Bone marrow (tissue), 2 donors: ENCODE measurements around the gene SH3BP5.

Experiments used
- DNase-seq, 2 donors: peaks; one replicate each; lab custom pipeline; 2025; lab: John Stamatoyannopoulos, UW

Gene SH3BP5

DNA sequence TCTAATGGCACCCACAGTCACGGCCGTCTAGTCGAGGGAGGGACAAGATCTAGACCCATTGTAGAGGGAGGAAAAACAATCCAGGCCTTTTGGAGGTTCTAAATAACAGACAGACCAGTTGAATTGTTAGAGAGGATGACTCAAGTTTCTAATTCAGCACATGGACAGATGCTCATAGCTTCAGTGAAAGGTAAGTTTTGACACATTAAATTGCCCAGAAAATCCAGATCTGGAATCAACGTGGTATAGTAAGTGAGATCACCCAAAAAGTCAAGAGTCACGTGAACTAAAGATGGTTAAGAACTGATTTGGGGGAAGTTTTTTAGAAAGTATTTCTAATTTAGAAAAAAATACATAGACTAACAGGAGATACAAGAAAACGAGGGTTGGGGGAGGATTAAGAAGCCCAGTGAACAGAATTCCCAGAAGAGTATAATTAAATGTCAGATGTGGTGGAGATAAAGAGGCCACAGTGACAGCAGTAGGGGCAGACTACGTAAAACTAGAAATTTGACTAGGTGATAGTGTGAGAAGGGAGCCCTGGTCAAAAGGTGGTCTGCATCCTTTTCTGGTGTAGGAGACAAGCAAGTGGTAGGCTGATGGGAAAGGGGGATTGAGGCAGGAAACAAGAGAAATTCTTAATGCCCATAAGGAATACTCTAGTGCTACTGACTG lies 79.2 kb downstream of the SH3BP5 start:
- DNase-seq, result no peak

GRCh38 chr3:15246186-15246585 lies 86.2 kb downstream of the SH3BP5 start:
- DNase-seq, result no peak

GRCh38 chr3:15243822-15244482 lies 88.4 kb downstream of the SH3BP5 start:
- DNase-seq, result no peak

- peak in 1 of 2 donors; percentile 13 for DNase-seq
Observed at GRCh38 chr3:15241341-15241740, 91.0 kb downstream of the SH3BP5 start.

- no peak for DNase-seq
Observed at GRCh38 chr3:15229262-15229661, 103.1 kb downstream of the SH3BP5 start.

- DNase-seq, result no peak
Observed at GRCh38 chr3:15228147-15228546, 104.2 kb downstream of the SH3BP5 start.

GRCh38 chr3:15223685-15224572 lies 108.5 kb downstream of the SH3BP5 start:
- DNase-seq, result no peak

DNA sequence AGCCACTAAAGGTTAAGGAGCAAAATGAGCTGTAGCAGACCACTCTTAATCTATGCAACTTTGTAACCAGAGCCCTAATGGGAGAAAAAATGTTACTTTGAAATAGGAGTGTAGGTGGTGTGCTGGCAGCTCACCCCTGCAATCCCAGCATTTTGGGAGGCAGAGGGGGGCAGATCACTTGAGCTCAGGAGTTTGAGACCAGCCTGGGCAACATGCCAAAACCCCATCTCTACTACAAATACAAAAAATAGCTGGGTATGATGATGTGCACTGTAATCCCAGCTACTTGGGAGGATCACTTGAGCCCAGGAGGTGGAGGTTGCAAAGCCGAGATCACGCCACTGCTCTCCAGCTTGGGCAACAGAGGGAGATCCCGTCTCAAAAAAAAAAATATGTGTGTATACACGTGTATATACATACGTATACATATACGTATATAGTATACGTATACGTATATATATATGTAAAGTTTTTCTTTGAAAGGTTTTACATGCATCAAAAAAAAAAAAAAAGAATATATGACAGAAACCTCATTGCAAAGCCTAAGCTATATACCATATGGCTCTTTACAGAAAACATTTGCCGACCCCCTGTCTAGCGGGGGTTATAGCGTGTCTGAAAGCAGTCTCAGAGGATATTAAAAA lies 110.7 kb downstream of the SH3BP5 start:
- DNase-seq, result no peak

DNA sequence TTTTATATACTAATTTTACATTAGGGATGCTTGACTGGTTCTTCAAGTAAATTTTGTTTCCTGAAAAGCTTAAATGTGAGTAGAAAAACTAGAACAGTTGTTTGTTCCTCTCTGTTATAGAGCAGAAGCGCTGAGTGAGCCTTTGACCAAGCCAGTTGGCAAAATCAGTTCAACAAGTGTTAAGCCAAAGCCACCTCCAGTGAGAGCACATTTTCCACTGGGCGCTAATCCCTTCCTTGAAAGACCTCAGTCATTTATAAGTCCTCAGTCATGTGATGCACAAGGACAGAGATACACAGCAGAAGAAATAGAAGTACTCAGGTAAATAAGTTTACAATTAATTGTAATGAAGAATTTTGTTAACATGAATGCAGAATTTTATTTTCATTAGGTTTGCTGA lies 111.7 kb downstream of the SH3BP5 start:
- DNase-seq, result no peak

DNA sequence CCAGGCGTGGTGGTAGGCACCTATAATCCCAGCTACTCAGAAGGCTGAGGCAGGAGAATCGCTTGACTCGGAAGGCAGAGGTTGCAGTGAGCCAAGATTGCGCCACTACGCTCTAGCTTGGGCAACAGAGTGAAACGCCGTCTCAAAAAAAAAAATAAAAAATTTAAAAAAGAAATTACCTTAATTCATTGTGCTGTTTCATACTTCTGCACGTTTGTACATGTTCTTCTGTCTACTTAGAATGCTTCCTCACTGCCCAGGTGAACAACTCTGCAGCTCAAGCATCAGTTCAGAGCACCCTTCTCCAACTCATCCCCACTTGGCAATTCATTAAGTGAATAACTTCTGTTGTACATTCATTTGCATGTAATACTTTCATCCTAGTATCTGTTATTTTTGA lies 112.3 kb downstream of the SH3BP5 start:
- no peak for DNase-seq

DNA sequence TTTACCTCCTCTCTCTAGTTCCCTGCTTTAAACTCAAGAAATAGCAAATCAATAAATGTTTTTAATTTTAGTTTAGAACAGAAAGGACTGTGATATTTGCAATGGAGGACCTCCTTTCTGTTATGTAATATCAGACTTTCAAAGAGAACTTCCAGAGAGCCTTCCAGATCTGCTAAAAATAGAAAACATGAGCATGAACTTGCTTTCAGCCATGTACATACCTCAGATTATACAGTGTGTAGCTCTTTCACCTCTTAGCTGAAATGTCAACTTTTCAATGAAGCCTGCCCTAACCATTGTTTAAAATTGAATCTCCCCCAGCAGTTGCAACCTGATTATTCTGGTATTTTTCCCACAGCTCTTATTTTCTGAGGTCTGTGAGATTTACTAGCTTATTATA lies 113.7 kb downstream of the SH3BP5 start:
- DNase-seq, result no peak

- no peak for DNase-seq
Observed at GRCh38 chr3:15217841-15218267, 114.5 kb downstream of the SH3BP5 start.

DNA sequence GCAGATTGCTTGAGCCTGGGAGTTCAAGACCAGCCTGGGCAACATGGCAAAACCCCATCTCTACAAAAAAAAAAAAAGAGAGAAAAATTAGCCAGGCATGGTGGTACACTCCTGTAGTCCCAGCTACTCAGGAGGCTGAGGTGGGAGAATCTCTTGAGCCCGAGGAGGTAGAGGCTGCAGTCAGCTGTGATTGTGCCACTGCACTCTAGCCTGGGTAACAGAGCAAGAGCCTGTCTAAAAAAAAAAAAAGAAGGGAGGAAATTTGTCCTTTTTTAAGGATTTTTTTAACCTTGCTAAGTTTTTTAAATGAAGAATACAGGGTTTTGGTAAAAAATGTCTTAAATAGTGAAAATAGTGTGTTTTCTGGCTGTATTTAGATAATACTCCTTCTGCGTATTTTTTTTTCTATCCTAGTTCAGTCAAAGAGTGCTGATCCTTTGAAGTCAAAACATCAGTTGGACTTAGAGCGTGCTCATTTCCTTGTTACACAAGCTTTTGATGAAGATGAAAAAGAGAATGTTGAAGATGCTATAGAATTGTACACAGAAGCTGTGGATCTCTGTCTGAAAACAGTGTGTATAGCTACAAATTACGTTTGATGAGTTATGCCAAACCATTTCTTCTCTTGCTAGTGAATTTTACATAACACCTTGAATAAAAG lies 115.2 kb downstream of the SH3BP5 start:
- no peak for DNase-seq

- DNase-seq, result no peak
Observed at GRCh38 chr3:15216501-15216900, 115.9 kb downstream of the SH3BP5 start.

GRCh38 chr3:15215996-15216395 lies 116.4 kb downstream of the SH3BP5 start:
- DNase-seq, result no peak

GRCh38 chr3:15214758-15215157 lies 117.6 kb downstream of the SH3BP5 start:
- no peak for DNase-seq

GRCh38 chr3:15211937-15212336 lies 120.4 kb downstream of the SH3BP5 start:
- DNase-seq, result no peak

DNA sequence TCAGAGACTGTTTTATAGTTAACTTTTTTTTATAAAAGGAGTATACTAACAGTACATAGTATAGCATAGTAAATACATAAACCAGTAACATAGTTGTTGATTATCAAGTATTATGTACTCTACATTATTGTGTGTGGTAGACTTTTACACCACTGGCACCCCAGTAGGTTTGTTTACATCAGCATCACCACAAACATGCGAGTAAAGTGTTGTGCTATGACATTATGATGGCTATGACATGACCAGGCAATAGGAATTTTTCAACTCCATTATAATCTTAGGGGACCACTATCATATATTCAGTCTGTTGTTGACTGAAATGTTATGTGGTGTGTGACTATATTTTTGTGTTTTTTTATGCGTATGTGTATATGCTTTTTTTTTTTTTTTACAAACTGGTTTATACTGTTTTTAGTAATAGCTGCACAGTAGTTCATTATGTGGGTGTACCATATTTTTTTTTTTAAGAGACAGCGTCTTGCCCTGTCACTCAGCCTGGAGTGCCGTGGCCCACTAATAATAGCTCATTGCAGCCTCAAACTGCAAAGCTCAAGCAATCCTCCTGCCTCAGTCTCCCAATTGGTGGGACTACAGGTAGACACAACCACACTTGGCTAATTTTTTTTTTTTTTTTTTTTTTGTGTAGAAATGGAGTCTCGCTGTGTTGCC lies 124.4 kb downstream of the SH3BP5 start:
- no peak for DNase-seq

GRCh38 chr3:15206662-15207576 lies 125.5 kb downstream of the SH3BP5 start:
- DNase-seq, result no peak
